ENCODE data around the gene MCF2L.
"Not testable (repeated sequence)": the region's sequence is repeated elsewhere in the genome, so short reads cannot be mapped to it uniquely, and the experiment has no call there.

The MCF2L gene, protein sequence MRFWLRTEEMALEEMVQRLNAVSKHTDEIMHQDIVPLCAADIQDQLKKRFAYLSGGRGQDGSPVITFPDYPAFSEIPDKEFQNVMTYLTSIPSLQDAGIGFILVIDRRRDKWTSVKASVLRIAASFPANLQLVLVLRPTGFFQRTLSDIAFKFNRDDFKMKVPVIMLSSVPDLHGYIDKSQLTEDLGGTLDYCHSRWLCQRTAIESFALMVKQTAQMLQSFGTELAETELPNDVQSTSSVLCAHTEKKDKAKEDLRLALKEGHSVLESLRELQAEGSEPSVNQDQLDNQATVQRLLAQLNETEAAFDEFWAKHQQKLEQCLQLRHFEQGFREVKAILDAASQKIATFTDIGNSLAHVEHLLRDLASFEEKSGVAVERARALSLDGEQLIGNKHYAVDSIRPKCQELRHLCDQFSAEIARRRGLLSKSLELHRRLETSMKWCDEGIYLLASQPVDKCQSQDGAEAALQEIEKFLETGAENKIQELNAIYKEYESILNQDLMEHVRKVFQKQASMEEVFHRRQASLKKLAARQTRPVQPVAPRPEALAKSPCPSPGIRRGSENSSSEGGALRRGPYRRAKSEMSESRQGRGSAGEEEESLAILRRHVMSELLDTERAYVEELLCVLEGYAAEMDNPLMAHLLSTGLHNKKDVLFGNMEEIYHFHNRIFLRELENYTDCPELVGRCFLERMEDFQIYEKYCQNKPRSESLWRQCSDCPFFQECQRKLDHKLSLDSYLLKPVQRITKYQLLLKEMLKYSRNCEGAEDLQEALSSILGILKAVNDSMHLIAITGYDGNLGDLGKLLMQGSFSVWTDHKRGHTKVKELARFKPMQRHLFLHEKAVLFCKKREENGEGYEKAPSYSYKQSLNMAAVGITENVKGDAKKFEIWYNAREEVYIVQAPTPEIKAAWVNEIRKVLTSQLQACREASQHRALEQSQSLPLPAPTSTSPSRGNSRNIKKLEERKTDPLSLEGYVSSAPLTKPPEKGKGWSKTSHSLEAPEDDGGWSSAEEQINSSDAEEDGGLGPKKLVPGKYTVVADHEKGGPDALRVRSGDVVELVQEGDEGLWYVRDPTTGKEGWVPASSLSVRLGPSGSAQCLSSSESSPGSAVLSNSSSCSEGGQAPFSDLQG

DNA sequence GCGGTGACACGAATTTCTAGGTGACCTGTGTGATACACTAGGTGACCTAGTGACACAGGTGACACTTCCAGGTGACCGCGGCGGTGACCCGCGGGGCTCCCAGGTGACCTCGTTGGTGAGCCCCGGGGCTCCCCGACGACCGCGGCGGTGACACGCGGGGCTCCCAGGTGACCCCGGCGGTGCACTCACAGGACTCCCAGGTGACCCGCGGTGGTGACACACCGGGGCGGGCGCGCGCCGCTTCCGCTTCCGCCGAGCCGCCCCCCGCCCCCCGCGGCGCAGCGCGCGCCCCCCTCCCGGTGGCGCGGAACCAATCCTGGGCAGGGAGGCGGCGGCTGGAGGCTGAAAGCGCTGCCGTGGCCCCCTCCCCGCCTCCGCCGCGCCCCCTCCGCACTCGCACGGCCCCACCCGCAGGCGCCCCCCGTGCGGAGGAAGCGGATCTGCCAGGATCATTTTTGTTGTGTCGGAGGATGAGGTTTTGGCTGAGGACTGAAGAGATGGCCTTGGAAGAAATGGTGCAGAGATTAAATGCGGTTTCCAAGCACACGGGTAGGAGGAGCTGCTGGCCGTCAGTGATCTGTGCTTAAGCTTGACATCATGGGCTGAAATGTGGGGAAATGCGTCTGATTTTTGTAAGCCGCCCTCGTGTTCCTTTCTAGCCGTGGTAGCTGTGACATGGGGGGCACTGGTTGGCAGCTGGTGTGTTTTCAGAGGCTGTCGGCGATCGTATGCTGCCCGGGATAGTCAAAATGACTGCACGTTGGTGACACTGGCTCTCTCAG, at the start of gene MCF2L:
MCF2L (plus strand) TSS at position 305 of the 782 bp plus-strand sequence; CDS start at position 471, 166 bp downstream.
- DNase-seq (ENCODE audit: low spot score): peak; percentile 76

DNA sequence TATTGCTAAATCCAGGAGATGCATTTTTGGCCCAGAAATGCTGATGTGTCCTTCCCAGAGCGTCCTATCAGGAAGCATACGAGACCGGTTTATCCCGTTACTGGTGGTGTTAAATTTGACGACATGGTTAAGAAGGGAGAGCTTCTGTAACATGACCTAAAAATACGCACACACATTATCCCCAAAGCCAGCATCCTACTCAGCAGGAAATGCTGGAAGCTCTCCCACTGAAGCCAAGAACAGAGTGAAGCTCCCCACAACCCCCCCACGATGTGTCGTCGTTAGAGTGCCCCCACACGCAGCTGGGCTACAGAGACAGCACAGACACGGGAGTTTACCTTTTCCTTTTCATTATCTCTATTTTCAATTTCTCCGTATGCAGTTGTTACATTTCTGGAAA, 45.1 kb upstream of the MCF2L start:
- no peak for DNase-seq (ENCODE audit: low spot score)

DNA sequence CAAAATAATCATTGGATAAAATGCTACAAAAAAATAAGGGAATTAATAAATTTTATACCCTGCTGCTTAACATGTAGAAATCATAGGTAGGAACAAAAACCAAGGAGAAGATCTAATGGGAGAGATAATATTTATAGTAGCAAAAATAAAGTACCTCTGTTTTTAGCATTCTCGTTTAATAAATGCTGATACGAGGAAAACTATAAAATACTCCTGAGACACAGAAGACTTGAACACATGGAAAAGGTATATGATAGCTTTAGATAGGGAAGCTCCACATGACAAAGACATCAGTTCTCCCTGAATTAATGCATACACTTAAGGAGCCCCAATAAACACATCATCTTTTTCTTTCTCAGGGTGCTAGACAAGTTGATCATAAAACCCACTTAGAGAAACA, 44.6 kb upstream of the MCF2L start:
- no peak for DNase-seq (ENCODE audit: low spot score)

DNA sequence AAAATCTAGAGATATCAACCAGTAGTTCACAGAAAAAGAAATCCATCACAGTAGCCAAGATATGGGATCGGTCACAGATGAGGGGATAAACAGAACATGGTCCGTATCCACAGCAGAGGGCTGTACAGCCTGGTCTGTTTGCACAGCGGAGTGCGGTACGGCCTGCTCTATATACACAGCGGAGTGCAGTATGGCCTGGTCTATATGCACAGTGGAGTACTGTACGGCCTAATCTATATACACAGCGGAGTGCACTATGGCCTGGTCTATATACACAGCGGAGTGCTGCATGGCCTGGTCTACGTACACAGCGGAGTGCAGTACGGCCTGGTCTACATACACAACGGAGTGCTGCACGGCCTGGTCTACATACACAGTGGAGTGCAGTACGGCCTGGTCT, 43.0 kb upstream of the MCF2L start:
- DNase-seq (ENCODE audit: low spot score): no peak

DNA sequence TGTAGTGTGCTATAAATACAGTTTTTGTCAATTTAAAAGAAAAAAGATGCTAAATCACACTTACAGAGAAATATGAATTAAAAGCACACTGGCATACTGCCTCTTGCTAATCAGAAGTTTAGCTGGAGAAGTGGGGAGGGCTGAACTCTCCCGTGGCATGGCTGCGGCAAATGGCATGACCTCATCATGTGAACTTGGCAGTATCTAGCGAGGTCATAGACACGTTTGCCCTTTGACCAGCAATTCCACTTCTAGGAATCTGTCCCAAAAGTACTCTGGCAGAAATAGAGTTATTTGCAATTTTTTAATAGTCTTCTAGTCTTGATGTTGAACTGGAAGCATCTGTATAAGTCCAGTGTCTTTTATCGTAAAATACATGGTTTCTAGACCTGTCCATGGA, 42.0 kb upstream of the MCF2L start:
- DNase-seq (ENCODE audit: low spot score): no peak

DNA sequence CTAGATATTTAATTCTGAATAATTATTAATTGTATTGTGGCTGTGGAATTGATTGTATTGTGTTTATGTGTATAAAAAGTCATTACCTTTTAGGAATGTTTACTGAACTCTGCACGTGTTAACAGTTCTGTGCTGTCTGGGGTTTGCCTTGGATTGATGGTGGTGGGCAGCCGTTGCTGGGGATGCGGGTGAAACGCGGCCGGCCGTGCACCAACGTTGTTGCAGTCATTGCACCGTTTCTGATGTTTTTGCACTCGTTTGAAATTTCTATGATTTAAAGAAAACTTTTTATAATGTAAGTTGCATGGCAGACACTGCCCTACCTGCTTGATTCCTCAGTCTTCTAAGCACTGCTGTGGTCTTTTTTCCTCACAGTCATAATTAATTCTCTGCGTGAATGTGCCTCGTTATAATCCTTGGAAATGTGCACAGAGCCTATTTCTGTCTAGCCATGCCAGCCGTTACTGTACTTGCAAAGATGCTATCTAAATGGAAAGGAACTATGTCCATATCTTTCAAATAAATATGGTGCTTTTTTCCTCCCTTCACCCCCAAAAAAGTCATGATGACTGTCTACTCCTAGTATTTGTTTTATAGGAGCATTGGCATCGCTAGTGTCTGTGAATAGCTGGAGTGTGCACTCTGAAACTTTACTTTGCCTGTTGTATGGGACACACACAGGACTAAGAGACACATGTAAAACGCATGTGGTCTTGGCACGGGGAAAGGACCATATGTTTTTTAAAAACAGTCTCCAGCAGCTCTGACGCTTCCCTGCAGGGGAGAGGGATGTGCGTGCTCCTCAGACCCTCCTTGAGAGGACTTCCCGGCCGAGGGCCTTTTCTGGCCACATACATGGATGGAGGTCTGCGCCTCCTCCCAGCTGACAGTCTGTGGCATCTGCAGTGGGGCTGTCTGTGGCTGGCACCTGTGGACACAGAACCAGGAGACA, 40.7 kb upstream of the MCF2L start:
- no peak for DNase-seq (ENCODE audit: low spot score)

DNA sequence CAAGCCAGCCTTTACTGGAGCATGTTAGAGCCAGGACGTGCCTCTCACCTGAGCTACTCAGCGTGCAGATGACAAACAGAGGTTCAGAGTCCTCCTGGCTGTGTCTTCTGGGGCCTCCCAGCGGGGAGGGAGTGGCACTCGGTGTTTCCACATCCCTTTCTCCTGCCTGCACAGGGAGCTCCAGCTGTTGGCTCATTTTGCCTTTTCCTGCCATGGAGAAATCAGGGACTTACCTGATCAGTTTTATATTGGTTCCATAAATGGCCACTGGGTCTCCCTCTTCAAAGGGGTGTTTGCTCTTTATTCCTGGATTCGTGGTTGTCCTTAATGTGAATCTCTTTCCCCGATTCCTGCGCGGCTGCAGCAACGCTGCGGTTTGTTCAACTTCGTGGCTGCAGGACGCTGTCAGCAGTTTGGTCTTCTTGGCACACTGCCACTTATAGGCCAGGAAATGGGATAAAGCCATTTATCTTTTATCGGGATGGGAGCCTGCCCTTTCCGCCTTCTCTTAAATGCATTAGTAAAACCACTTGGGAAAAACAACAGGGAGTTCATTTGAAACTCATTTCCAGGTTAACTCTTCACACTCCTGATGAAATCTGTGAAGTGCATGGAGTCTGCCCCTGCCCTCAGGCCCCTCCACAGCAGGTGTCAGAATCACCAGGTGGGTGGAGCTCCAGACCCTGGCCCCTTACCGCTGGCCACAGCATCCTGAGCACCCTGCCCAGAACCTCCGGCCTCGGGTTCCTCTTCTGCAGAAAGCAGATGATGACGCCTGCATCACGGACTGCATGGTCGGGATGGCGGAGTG, 39.8 kb upstream of the MCF2L start:
- DNase-seq (ENCODE audit: low spot score): peak; percentile 39

DNA sequence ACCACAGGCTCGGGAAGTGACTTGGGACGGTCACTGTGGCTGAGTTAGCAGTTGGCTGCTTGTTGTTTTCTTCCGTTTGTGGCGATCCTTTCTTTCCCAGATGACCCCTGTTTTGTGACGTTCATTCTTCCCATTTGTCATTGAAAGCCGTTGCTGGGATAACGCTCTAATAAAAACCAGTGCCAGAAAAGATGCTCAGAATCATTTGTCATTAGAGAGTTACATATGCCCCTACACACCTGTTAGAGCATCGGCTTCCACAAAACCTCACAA, 39.3 kb upstream of the MCF2L start:
- DNase-seq (ENCODE audit: low spot score): no peak

DNA sequence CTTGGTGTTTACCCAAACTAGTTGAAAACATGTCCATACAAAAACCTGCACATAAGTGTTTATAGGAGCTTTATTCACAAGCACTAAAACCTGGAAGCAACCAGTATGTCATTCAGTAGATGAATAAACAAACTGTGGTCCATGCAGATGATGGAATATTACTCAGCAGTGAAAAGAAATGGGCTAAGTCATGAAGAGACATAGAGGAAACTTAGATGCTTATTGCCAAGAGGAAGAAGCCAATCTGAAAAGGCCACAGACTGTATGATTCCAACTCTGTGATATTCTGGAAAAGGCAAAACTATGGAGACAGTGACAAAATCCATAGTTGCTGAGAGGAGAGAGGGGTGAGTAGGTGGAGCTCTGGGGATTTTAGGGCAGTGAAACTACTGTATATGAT, 38.8 kb upstream of the MCF2L start:
- DNase-seq (ENCODE audit: low spot score): no peak

DNA sequence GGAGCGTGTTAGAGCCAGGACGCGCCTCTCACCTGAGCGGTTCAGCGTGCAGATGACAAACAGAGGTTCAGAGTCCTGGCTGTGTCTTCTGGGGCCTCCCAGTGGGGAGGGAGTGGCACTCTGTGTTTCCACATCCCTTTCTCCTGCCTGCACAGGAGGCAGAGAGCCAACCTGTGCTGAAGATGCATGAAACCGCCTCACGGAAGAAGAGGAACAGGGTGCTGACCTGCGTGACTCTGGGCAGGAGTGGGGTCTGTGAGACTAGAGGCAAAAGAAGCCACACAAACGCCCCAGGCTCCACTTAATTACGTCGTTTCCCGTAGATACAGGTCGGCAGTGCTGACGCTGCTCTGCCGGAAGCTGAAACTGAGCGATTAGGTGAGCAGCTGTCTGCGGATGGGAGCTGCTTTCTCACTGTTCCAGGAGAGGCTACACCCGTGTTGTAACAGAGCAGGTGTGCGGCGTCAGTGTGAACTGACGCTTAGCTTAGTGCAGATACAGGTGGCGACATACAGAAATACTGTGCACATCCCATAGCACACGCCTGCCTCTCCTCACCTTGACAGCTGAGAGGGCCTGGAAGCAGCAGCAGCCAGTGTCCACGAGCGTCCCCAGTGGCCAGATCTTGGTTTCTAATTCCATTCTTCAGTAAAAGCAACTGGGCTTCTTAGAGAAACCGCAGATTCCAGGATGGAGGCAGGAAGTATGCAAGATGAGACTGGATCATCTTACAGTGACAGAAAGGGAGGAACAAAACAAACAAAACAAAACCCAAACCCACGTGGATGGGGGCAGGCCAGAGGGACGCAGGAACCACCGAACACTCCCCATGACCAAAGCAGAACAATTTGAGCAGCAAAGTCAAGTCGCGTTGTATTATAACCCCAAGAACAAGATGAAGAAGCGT, 37.7 kb upstream of the MCF2L start:
- peak; percentile 75 for DNase-seq (ENCODE audit: low spot score)

DNA sequence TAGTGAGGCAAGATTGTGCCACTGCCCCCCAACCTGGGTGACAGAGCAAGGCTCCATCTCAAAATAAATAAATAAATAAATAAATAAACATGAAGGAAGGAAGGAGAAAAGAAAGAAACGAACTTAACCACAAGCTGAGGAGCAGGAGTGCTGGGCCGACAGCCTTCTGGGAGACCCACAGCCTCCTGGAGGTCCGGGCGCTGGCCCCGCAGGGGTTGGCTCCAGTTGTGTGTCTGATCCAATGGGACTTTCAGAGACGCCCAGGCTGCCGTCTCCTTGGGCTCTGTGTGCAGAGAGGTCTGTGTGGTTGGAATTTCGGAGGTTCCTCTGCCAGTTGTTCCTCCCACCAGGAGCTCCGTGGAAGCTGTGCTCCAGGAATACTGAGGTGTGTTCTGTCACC, 36.0 kb upstream of the MCF2L start:
- DNase-seq (ENCODE audit: low spot score): no peak

DNA sequence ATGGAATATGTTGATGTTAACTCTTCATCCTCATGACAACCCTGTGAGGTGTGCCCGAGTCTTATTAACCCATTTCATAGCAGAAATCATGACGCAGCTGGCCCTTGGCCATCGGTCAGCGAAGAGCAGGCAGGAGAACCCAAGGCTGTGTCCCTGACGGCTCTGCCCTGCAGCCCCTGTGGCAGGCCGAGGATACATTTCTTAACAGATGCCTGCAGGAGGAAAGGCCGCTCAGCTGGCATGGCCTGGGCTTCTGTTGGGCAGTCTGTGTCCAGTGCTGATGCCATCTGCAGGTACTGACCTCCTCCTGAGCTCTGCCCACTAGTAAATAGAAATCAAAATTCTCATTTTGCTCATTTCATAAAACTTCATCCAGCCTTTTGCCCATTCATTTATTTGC, 35.4 kb upstream of the MCF2L start:
- DNase-seq (ENCODE audit: low spot score): no peak

DNA sequence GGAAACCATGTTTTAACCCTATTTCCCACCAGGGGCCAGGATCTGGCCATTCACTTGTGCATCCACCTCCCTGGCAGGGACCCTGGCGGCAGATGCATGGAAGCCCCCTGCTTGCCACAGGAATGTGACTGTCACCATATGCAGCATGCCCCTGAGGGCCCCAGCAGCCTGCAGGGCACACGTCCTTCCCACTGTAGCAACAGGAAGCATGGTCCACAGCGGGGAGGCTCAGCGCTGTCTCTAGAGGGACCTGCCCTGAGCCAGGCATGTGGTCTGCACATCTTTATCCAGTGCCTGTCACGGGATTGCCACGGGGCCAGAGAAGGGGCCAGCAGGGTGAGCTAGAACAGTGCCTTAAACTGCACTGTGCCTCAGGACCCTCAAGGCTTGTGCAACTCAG, 34.9 kb upstream of the MCF2L start:
- DNase-seq (ENCODE audit: low spot score): no peak

DNA sequence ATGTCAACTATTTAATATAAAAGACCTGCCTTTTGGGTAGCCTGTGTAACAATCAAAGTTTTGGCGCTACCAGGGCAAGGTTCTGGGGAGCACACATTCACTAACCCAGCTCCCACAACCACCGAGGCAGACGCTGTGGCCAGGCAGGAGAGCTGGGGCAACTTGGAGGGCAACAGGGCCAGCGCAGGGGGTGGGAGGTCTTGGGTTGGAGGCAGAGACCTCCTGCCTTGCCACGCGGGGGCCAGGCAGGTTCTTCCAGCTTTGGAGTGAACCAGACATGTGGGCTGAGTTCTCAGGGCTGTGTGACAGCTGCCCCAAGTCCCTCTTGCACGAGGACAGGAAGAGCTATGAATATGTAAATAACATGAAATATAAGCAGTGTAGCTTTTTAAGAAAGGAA, 30.3 kb upstream of the MCF2L start:
- DNase-seq (ENCODE audit: low spot score): no peak

DNA sequence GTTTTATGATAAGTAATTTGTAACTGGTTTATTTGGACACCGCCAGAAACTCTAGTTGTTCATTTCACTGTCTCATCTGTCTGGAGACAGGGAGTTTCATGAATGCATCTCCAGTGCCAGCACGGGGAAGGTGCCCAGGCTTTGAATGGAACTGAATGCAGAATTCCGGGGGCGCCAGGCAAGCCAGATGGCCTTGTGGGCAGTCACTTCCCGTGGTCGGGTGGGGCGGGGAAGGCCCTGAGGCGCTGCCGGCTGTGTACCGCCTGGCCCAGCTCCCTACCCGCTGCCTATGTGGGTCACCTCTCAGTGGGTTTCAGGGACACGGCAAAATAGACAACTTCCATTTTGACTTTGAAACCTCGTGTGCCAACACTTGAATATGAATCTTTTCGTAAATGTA, 28.8 kb upstream of the MCF2L start:
- no peak for DNase-seq (ENCODE audit: low spot score)

DNA sequence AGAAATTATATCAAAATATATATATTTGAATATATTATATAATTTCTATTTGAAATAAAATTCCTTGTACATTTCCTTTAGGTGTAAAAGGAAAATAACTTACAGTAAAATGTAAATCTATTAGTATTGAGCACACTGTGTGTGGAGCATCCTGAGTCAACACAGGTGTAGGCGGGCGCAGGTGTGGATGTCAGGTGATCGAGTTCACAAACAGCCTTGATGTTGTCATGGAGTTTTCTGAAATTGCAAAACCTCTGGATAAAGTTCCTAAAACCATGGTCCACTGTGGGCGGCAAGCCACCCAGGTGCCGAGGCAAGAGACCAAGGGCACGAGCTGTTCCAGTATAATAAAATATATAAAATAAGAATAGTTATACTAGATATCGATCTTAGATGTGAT, 27.7 kb upstream of the MCF2L start:
- DNase-seq (ENCODE audit: low spot score): no peak

DNA sequence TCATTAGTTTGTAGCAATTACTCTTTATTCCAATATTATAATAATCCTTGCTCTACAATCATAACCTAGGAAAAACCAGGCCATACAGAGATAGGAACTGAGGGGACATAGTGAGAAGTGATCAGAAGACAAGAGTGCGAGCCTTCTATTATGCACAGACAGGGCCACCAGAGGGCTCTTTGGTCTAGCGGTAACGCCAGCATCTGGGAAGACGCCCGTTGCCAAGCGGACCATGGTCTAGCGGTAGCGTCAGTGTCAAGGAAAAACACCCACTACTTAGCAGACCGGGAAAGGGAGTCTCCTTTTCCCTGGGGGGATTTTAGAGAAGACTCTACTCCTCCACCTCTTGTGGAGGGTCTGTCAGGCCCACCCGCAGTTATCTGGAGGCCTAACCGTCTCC, 27.2 kb upstream of the MCF2L start:
- not testable (repeated sequence) for DNase-seq (ENCODE audit: low spot score)

DNA sequence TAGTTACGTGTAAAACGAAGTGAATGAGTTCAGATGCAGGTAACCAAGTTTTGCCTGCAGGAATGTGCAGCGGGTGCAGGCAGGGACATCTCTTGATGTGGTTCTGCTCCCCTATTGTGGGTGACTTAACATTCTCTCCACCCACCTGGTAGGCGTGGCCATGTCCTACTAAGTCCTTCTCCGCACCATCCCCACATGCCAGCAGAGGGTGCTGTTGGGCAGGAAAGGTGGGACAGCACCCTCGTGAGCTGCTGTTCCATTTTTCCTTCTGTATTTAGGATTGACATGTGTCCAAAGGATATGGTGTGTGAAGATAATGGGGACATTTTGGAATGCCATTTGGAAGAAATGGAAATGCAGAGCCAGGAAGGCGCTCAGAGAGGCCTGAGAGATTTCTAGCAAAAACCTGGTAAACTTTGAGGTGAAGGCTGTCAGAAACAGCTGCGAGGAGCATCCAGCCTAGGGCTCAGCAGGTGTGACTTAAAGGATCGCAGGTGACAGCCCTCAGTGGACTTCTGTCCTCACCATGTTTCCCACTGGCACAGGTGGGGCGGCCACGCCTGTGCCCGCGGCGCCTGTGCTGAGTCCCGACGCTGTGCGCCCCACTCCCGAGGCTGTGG, 26.2 kb upstream of the MCF2L start:
- peak; percentile 86 for DNase-seq (ENCODE audit: low spot score)
